Measurements from ENCODE around the gene TNFAIP8L3.
"Not testable (repeated sequence)": the region's sequence is repeated elsewhere in the genome, so short reads cannot be mapped to it uniquely, and the experiment has no call there.

Gene TNFAIP8L3

DNA sequence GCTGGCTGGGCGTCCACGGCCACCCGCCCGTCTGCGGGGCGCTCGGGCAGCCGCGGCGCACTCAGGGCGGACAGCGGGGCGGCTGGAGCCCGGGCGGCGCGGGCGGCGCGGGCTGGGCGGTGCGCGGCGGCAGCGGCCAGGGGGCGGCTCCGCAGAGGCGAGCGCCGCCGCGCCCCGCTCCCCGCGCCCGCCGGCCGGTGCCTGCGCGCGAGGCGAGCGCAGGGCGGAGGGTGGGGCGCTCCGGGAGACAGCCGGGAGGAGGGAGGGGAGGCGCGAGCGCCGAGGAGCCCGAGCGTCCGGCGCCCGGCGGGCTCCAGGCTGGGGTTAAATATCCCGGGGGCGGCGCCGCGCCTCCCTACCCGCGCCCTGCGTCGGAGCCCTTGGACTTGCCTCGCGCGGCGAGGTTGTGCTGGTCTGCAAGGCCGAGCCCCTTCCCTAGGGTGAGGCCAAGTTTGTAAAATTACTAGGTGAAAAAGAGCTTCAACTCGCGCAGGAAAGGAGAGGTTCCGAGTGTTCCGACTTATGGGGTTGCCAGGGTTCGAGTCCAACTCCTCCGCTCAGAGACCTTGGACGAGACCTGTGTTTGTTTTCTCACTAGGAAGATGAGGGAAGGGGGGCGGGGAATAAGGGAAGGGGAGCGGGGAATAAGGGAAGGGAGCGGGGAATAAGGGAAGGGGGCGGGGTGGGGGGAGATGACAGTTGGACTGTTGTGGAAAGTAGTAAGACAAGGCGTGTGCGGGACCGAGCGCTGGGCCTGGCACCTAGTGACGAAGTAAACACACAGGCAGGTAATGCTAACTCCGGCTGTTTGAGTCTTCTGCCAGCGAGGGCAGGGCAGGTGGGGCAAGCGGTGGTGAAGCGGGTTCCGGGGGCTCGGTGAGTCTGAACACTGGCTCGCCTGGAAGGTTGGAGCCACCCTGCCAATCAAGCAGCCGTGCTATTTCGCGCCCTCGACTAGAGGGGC is at the start of gene TNFAIP8L3:
Gene TNFAIP8L3, minus strand, starts transcription at position 301 of the 964 bp plus-strand sequence. CDS start 311 bp downstream, outside the sequence.
- peak; percentile 63 for DNase-seq

DNA sequence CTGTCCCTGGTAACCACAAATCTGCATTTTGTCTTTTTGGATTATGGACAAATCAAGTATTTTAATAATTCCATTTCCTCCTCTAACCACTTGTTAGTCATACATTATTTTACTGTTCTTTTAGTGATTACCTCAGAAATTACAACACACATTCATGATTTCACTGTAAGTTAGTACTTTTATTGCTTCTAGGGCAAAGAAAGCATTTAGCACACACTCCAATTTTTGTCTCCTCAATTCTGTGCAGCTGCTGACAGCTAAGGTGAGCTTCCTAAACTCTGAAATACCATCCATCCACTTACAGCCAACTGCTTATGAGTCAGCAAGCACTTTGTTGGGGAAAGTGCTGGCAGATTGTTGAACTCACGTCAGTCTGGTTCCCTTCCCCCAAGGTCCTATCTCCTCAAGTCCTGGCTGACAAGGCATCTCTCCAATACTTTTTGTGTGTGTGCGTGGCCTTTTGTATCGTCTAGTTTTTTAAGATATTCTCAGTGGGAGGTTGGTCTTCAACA is 49.4 kb upstream of the TNFAIP8L3 start:
- DNase-seq: no peak

DNA sequence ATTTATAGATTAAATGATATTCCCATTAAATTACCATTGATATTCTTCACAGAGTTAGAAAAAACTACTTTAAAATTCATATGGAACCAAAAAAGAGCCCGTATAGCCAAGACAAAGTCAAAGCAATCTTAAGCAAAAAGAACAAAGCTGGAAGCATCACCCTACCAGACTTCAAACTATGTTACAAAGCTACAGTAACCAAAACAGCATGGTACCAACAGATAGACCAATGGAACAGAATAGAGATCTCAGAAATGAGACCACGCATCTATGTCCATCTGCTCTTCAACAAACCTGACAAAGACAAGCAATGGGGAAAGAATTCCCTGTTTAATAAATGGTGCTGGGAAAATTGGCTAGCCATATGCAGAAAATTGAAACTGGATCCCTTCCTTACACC is 45.6 kb upstream of the TNFAIP8L3 start:
- DNase-seq: not testable (repeated sequence)

DNA sequence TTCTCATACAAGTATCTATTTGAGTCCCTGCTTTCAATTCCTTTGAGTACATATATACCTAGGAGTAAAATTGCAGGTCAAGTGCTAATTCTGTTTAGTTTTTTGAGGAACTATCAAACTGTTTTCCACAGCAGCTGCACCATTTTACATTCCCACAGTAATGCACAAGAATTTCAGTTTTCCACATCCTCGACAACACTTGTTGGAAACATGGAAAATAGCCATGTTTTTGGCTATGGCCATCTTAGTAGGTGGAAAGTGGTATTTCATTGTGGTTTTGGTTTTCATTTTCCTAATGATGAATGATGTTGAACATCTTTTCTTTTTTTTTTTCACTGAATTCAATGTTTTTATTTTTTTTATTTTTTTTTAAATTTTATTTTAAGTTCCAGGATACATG is 44.4 kb upstream of the TNFAIP8L3 start:
- DNase-seq: no peak

DNA sequence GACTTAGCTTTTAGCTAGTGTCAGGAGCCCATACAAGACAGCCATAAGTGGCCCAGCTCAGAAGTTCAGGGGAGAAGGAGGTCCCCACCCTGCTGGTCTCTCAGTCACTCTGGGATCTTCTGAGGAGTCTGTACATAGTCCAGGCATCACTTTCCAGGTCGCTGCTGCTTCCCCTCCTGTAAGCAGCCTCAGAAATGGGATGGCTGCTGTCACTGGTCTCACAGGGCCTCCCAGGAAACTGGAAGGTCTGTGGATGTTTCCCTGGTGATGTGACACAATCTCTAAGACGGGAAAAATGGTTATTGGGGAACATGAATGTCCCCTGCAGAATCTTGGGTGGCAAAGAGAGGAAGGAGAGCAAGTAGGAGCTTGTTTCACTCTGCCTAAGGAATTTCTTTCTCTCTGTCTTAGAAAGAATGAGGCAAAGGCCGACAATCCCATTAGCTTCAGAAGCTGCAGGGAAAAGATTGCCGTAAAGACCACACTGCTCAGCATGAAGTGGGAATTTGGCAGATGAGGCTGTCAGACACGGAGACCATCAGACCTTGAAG is 43.2 kb upstream of the TNFAIP8L3 start:
- DNase-seq: peak; percentile 58

DNA sequence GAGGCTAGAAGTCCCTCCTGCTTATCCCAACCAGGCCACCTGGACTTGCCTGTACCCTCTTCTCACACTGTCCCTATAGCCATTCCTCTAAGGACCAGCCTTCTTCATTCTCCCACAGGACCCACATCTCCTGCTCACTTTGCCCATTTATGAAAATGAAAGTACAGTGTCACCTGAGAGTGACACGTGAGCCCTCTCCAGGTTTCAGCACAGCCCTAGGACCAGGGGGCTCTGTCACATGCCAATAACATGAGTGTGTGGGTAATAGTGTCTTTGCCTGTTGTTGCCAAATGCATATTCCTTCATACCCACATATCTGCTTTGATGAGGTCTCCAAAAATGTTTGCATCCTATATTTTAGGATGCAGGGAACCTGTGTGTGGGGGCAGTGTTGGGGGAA is 42.3 kb upstream of the TNFAIP8L3 start:
- DNase-seq: no peak

DNA sequence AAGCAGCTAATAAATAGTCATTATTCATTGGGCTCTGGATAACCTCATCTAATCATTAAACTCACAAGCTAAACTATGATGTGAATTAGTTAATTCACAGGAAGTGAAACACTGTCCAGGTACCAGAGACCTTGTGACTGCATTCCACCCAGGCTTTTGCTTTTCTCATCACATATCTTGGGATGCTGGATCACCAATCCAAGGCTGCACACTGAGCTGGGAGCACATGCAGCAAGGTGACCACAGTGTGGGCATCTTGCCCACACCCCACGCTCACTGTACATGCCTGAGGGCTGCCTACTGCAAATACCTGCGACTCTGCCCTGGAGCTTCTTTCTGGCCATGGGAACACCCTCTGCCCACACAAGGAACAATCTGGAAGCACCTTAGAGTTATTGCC is 40.6 kb upstream of the TNFAIP8L3 start:
- DNase-seq: no peak

DNA sequence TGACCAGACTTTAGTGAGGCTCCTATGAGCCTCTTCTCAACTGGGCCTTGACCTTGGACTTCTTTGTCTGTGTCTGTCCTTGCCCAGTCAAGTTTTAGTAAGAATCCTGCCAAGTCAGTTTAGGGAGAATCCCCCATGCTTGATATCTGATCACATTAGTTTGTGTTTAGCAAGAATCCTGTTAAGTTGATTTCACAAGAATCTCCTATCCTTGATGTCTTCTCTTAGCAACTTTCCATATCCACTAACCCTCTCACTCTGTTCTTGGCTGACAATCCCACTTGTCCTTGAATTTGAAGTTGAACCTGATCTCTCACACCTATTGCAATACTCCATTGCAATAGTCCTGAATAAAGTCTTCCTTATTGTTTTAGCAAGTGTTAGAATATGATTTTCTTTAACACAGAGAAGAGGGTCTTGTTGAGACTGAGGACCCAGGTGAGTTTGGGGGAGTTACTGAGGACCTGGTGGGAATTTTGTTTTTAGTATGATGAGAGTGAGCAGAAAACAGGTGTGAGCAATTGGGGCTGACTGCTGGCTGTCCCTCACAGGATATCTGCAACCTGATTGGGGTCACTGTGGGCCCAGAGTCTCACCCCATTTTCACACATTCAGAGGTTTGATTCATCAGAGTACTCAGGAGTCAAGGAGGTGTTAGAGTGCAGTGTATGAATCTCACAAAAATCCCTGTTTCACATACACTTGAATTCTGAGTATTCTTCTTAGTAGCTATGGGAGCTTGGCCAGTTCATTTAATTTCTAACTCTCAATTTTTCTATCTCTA is 39.9 kb upstream of the TNFAIP8L3 start:
- DNase-seq: no peak

DNA sequence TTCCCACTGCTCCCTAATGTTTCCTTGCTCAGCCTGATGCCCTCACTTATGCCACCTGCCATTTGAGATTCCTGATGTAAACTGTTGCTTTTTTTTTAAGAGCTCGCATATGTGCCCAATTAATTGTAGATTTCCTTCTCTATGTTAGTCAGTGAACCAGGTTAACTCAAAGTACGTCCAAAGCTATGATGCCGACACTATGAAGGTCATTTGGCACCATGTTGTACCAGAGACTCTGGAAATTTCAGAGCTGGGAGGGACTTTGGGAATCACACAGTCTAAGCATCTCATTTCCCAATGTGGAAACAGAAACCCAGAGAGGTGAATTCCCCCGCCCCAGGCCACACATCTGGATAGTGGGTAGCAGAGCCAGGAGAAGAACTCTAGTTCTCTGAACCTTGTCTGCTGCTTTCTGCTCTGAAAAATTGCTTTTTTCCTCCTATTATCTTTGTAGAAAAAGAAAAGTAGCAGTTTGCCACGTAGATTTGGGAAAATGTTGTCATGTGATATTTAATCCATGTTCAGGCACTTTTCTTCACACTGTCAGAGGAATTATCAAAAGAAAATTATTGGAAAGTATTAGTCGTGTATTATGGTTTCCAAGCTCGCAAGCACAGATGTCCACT is 38.5 kb upstream of the TNFAIP8L3 start:
- no peak for DNase-seq

DNA sequence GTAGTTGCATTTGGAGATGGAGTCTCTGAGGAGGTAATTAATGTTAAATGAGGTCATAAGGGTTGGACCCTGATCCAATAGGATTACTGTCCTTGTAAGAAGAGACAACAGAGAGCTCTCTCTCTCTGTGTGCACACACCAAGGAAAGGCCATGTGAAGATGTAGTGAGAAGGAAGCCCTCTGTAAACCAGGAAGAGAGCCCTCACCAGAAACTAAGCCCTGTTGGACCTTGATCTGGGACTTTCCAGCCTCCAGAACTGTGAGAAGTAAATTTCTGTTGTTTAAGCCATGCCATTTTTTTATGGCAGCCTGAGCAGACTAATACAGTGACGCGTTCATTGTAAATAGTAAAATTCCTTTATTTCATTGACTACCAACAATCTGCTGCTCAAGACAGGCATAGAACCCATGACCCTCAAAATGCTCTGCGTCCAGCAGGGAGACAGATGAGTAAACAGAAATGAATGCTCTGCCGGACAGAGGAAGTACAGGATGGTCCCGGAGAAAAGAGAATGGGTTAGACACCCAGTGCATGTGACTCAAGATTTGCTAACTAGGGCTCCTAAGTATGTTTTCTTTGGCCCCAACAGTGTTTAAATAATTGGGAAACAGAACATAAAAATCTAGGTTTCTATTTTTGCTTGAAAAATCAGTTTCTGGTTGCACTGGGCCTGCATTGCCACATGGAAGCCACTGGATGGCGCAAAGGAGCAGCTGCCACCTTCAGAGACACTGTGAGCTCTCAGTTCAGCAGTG is 37.9 kb upstream of the TNFAIP8L3 start:
- DNase-seq: peak; percentile 24

DNA sequence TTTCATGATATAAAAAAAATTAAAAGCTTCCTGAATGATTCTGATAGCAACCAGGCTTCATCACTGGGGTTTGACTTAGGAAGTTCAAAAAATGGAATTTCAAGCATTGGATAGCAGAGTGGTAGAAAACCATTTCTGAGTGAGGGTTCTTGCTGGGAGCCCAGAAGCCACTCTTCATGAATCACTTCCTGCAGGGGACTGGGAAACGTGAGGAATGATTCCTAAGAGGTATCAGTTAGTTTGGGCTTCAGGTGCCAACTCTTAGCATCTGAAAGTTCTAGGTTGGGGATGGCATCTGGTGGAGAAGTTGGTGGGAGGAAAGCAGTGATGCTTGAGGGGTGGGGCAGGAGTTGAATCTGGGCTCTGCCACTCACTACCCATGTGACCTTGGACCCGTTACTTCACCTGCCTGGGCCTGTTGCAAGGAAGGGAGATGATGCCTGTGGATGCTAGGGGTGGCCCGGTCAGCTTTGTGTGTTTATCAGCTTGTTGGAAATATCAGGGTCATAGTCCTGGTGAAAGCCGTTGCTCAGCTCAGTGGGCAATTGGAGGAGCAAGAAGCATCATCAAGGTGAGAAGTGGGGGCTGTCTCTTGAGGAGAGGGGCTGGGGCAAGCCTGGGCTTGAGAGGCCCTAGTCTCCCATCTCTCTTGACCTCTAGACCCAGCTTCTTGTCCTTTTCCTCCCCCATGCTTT is 37.0 kb upstream of the TNFAIP8L3 start:
- no peak for DNase-seq

DNA sequence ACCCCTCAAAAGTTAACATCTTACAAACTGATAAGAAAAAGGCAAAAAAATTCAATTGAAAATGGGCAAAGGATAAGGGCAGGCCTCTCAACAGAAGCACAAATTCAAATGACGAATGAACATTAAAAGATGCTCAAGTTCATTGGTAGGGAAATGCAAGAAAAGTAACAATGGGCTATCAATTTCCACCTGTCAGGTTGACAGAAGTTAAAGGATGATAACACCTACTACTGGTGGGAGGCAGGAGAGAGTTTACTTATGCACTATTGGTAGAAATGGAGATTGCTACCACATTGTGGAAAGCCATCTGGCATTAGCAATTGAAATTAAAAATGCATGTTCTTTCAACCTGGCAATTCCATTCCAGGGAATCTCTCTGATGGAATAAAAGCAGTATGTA is 35.6 kb upstream of the TNFAIP8L3 start:
- no peak for DNase-seq

DNA sequence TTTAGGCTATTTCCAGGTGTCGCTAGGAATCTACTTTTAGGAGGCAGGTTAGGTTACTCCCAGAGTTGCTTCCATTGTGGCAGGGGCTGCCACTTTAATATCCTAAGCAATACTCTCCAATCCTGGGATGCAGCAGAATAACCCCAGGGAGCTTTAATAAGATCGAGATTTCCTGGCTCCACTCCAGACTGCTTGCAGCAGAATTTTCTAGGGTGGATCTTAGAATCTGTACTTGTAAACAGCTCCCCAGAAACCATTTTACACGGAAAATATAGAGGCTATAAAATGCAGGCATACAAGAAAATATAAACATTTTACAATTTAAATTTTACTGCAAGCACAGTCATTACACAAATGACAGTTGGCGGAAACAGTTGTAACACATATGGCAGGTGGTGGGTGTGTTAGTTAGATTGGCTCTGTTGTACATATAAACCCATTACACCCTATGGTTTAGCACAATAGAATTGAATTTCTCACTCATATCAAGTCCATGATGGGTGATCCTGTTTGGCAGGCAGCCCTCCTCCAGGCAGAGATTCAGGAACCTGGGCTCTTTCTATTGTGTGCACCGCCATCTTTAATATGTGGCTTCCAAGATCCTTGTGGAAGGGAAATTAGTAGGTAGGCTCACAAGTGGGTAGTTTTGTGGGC is 35.0 kb upstream of the TNFAIP8L3 start:
- no peak for DNase-seq

DNA sequence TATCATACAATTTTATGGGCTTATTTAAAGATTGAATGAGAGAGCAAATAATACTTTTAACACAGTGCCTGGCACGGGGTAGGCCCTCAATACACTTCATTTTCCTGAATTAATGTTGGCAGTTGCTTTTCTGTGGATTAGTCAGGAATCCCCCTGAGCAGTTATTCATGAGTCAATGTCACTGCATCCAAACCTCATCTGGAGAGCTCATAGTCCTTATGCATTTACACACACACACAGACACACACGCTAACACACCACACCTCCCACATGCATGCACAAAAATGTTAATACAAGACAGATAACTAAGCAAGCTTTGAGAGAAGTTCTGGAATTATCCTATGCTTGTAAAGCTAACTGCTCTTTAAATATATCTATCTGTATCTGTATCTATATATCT is 34.0 kb upstream of the TNFAIP8L3 start:
- DNase-seq: no peak

DNA sequence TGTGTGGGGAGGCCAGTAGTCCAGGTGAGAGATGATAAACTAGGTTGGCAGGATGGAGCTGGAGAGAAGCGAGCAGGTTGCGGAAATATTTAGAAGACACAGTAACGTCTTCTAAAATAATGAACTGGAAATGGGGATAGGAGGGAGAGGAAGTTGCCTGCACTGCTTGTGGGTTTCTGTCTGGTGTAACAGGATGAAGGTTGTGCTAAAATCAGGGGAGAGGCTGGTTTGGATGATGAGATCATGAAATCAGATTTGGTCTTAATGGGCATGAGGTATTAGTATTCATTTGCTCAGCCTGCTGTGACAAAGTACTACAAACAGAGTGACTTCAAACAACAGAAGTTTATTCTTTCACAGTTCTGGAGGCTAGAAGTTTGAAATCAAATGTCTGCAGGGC is 32.1 kb upstream of the TNFAIP8L3 start:
- no peak for DNase-seq

DNA sequence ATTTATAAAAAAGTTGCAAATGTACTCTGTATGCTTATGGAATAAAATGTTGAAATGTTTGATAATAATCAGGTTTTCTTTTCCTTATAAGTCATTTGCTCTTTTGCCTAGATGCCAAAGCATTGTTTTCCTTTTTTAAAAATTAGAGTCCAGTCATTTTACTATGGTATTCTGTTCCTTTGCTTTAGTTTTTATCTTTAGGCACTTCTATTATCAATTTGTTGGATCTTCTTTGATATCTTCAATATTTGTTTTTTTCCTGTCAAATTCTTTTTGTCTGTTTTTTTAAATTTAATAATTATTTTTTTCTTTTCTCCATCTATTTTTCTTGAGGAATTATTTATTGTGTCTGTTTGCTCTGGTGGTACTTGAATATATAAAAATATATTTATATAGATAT is 28.3 kb upstream of the TNFAIP8L3 start:
- not testable (repeated sequence) for DNase-seq

DNA sequence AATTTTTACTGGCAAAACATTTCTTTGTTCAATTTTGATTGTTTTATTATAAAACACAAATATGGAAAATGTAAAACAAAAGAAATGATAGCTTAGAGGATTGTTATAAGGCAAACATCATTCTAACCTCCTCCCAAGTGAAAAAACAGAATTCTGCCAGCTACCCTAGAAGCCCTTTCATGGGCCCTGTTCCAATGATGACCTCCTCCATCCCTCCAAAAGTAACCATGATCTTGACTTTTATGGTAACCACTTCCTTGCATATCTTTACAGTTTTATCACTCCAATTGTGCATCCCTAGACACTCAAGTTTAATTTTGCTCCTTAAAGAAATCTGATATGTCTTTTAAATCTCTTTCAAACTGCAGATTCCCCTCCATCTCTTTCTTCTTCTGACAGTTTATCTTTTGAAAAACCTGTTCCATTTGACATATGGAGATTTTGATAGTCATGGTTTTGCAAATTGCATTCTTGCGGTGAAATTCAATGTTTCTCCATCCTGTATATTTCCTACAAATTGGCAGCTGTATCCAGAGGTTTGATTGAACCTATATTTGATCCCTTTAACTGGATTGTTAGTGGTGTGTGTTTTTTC is 27.0 kb upstream of the TNFAIP8L3 start:
- DNase-seq: no peak

DNA sequence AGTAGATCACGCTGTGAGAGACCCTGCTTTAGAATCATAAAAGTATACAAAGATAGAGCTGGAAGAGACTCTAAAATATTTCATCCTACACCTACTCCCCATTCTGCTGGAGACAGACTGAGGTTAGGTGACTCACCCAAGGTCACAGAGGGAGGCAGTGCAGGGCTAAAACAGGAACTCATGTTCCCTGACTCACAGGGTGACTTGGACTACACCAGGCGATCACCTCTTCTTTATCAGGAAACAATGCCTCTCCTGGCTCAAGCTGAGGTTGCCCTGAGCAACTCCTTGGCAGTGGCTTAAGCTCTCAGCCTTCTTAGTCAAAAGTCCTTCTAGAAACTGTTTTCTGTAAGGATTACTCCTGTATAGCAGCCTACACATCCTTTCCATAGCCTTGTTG is 26.4 kb upstream of the TNFAIP8L3 start:
- DNase-seq: no peak

DNA sequence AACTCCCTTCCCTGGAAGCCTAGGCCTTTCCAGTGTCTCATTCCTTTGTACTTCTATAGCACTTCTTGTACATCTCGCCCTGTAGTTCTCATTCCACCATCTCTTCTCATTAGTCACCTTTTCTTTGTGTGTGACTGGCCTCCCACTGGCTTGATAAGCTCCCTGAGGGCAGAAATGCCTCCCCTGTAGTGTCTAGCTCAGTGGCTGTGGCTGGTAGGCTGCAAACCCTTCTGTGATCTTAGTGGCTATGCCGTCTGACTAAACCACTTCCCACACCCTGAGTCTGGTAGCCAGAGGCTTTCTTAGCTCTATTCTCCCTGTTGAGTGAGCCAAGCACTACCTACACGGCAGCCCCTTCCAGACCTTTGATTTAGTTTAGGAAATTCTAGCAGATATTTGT is 24.4 kb upstream of the TNFAIP8L3 start:
- DNase-seq: no peak

DNA sequence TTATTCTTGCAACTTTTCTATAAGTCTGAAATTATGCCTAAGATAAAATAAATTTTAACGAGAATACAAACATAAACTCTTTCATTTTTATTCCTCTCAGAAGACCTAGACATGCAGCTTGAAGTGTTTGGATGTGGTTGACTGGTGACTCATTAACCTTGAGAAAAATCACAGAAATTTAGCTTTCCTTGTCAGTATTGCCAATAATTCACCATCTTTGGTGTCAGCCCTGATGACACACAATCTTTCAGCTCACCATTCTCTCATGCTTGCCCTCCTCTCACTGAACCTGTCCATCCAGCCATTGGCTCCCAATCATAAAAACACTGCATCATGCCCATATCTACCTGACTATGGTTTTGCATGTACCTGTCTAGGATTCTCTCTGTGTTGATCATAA is 22.6 kb upstream of the TNFAIP8L3 start:
- DNase-seq: no peak
